Suprapubic skin (tissue), 3 donors: ENCODE results near the gene CERS6.

Source experiments
- EP300 ChIP-seq: sonication (generic); formaldehyde crosslinking; IDR thresholded peaks from one replicate; pipeline ENCODE4 v1.6.1; 2017; ENCODE audit warnings: antibody characterized with exemption
- POLR2A ChIP-seq, 2 donors: fragments of 450-650 bp; IDR thresholded peaks; one replicate each; pipeline ENCODE4 v1.6.1; 2017; ENCODE audit warnings: antibody characterized with exemption in 2 of 2, mild to moderate bottlenecking in 2 of 2, moderate library complexity in 2 of 2
- TF ChIP-seq, protein P1 (sequence below), 2 donors: fragments of 200-600 bp in 1 of 2; fragments of 450-650 bp in 1 of 2; sonication (generic) in 1 of 2; IDR thresholded peaks; one replicate each; pipeline ENCODE4 v1.5.1; 2016 to 2019; ENCODE audit warnings: antibody characterized with exemption in 2 of 2, mild to moderate bottlenecking in 1 of 2, moderate library complexity in 1 of 2

DNA sequence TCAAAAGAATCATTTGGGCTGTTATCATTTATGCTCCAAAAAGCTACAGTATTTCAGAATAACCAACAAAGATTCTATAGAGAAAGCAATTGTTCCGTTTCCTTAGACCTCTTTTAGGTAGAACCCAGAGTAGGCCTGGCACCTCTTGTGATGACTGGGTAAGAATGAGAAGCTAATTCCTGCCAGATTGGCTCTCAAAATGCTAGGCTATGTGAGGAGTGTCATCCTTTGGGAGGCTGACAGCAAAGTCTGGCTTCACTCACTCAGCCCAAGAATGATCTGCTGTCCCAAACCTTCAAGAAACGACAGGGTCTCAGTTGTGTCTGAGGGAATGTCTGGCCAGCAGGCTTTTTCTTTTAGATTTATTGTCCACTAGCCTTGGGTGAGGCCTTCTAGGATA, 4.5 kb downstream of the CERS6 start:
- TF ChIP-seq, protein P1, sequence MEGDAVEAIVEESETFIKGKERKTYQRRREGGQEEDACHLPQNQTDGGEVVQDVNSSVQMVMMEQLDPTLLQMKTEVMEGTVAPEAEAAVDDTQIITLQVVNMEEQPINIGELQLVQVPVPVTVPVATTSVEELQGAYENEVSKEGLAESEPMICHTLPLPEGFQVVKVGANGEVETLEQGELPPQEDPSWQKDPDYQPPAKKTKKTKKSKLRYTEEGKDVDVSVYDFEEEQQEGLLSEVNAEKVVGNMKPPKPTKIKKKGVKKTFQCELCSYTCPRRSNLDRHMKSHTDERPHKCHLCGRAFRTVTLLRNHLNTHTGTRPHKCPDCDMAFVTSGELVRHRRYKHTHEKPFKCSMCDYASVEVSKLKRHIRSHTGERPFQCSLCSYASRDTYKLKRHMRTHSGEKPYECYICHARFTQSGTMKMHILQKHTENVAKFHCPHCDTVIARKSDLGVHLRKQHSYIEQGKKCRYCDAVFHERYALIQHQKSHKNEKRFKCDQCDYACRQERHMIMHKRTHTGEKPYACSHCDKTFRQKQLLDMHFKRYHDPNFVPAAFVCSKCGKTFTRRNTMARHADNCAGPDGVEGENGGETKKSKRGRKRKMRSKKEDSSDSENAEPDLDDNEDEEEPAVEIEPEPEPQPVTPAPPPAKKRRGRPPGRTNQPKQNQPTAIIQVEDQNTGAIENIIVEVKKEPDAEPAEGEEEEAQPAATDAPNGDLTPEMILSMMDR (IDR thresholded peaks at IDR 0.05): no peak
- no peak for TF ChIP-seq POLR2A (IDR thresholded peaks at IDR 0.05)
- no peak for TF ChIP-seq EP300
